Right lobe of liver (tissue), 4 donors: ENCODE data around the gene OR7A5.

Experiments
- POLR2A ChIP-seq: fragments of 450-650 bp; IDR thresholded peaks from one replicate; pipeline ENCODE4 v1.6.1; 2017; ENCODE audit warnings: antibody characterized with exemption, mild to moderate bottlenecking
- TF ChIP-seq, protein P1 (sequence below), 4 donors: fragments of 200-600 bp in 3 of 4; fragments of 450-650 bp in 1 of 4; IDR thresholded peaks; one replicate each; pipeline versions ENCODE4 v1.5.1 to v1.8.0; 2016 to 2022; ENCODE audit warnings: antibody characterized with exemption in 4 of 4, mild to moderate bottlenecking in 2 of 4
- donor health status: DM: no; HTN: no; CAD: no.
- donor health status: DM: no; HTN: no; CAD: no.
- donor health status: DM: no; HTN: yes; CAD: no.

DNA sequence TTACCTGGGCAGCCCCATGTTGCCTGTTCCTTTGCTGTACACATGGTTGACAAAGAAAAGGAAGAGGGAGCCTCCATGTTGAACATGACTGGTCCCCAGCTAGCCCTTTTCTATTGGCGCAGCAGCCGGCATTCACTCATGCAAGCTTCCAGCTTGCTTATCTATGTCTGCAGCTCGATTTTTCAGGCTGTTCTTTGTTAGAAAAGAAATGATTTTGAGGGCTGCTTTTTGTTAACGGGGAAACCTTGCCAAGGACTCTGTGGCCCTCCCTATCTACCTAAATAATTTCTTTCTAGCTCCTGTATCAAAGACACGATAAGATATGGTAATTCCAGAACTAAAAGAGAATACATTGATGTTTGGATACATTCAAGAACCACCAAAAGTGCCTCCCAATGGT, 36.2 kb downstream of the OR7A5 start:
- TF ChIP-seq, protein P1, sequence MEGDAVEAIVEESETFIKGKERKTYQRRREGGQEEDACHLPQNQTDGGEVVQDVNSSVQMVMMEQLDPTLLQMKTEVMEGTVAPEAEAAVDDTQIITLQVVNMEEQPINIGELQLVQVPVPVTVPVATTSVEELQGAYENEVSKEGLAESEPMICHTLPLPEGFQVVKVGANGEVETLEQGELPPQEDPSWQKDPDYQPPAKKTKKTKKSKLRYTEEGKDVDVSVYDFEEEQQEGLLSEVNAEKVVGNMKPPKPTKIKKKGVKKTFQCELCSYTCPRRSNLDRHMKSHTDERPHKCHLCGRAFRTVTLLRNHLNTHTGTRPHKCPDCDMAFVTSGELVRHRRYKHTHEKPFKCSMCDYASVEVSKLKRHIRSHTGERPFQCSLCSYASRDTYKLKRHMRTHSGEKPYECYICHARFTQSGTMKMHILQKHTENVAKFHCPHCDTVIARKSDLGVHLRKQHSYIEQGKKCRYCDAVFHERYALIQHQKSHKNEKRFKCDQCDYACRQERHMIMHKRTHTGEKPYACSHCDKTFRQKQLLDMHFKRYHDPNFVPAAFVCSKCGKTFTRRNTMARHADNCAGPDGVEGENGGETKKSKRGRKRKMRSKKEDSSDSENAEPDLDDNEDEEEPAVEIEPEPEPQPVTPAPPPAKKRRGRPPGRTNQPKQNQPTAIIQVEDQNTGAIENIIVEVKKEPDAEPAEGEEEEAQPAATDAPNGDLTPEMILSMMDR (IDR thresholded peaks at IDR 0.05) = no peak
- TF ChIP-seq POLR2A = no peak
